Urothelium cell line (cell line): ENCODE results near the gene NTM.
A peak's percentile ranks its signal among the peaks of the same experiment; 100 is the strongest.

ENCODE experiments used
- DNase-seq: peaks from one replicate; pipeline ENCODE4 v3.0.0; 2011; ENCODE audit warnings: low spot score, mixed read lengths
- FAIRE-seq: peaks from 2 replicates; lab custom pipeline; 2011; peaks lifted over from hg19 to GRCh38; lab: Jason Lieb, UNC

NTM gene

DNA sequence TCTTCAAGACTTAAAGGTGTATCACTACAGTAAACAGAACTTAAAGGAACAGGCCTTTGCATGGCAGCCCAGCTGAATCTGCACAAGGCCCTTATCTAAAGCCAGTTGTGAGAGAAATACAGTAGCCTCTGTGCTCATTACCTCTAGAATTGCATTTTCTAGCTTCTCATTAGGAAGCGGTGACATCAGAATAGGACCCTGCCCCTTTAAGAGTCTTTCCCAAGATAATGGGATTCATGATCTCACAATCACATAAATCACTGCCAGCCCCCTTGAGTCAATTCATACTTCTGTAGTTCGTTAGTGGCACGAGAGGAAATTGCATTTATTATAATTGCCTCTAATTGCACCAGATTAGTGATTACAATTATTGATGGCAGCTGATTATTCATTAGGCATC is 170.3 kb downstream of the NTM start:
- DNase-seq (no peak), FAIRE-seq (no peak)

DNA sequence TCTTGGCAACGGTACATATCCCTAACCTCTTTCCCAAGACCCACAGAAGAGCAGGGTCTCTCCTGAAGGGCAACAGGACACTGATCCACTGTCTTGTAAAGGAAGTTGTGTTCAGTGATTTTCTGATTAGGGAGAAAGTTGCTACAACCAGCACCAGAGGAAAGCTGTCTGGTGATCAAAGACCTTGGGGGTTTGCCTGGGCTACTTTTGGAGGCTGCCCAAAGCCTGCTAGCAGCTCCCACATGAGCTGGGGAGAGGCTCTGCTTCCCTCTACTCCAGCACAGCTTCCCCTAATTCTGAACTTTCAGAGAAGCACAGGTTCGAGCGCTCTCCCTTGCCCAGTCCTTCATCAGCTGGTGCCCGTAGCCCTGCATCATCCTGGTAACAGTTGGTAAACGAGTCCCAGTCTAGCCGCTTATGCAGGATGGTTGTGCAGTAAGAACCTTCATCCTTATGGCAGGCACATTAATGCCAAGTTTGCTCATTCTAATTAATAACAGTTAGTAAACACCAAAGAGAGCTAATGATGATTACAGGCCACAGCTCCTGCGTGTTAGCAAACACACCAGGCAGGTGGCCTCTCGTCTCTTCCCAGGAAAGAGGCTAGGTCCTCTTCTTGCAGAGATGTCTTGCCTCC is 173.1 kb downstream of the NTM start:
- no peak for FAIRE-seq

DNA sequence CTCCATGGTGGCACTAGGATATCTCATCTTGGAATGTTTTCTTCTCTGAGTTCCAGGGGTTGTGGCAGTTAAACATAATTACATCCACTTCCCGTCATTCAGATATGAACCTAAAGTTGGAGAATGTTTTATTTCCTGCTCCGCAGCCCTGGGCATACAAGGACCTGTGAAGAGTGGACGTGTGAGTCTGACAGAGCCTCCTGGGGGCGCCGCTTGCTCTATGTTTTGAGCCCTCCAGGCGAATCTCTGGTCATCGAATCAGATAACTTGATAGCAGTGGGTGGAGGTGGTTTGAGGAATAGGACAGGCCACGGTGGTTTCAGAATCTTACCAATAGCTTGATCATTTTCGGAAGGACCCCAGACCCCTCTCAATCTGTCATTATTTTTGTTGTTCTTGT is 174.2 kb downstream of the NTM start:
- FAIRE-seq: no peak

More for the DNA sequence above, 173.1 kb downstream of the NTM start:
- no peak for DNase-seq

GRCh38 chr11:131546218-131546895 is 175.9 kb downstream of the NTM start:
- DNase-seq (no peak), FAIRE-seq (no peak)

More for the DNA sequence above, 174.2 kb downstream of the NTM start:
- DNase-seq: no peak

DNA sequence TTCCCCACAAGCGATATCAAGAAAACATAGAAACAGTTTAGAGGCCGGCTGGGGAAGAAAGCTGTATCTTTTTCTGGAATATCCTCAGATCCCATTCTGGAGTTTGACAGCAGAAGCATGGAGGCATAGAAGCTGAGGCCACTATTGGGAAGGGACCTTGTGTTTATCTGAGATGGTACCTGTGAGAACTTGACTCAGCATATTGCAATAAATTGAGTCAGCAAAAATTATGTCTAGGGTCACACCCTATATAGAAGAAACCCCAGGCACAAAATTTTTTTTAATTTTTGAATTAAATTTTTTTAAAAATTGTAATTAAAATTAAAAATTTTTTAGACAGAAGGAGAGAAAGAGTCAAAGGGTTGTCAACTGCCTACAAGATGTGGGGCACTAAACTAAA is 178.7 kb downstream of the NTM start:
- no peak for FAIRE-seq
- DNase-seq: no peak

- no peak for DNase-seq
- no peak for FAIRE-seq
Observed at GRCh38 chr11:131549770-131550169, 179.4 kb downstream of the NTM start.

GRCh38 chr11:131560287-131560686 is 189.9 kb downstream of the NTM start:
- no peak for FAIRE-seq
- DNase-seq: no peak

DNA sequence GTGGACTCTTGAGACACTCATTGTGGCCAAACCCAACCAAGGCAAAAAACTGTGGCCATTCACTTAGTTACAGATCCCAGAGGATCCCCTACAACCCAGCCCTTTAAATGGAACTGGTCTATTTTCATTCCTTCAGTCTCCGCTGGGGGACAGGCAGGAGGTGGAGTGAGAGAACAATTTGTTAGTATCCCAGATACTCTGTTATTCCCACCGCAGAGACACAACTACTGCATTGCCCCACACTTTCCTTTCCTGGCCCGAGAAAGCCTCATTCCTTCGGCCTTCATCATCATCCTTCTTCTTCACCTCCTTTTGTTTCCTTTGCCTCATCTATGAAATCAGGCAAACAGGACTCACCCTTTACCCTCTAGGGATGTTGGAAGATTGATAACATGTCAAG is 191.1 kb downstream of the NTM start:
- DNase-seq: peak; percentile 4
- FAIRE-seq: no peak

DNA sequence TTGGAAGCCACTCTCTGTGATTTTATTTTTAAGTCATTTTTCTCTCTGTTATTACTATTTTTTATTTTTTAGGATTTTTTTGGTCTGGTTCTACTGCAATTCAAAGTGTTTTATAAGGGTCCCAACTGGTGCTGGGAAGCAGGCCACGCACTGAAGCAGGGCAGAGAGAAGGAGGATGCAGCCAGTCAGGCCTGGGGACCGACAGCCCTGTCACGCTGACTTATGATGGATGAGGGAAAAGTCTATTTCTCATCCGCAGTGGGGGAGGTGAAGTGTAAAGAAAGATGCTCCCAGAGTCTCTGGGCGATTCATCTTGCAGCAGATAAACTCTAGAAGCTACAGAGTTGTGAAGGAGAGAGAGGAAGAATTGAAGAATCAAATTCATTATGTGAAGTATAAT is 191.6 kb downstream of the NTM start:
- DNase-seq (no peak), FAIRE-seq (no peak)

- FAIRE-seq: no peak
Observed at GRCh38 chr11:131568318-131568717, 197.9 kb downstream of the NTM start.

DNA sequence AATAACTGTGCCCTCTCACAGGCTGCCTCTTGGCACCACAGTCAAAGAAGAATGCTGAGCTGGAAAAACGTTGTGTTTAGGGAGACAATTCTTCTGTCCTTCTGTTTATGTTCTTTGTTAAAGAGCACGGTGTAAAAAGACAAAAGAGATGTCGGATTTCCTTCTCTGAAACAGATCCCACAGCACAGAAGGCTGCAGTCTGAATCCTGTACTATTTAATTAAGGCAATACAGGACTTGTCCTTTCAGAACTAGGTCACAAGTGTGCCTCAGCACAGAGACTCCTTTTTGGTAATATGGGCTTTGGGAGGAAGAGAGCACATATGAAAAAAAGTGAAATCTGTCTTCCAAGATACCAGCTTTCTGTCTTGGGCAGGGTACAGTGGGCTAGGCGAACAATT is 201.2 kb downstream of the NTM start:
- DNase-seq (no peak), FAIRE-seq (no peak)

More at GRCh38 chr11:131568318-131568717, 197.9 kb downstream of the NTM start:
- no peak for DNase-seq

DNA sequence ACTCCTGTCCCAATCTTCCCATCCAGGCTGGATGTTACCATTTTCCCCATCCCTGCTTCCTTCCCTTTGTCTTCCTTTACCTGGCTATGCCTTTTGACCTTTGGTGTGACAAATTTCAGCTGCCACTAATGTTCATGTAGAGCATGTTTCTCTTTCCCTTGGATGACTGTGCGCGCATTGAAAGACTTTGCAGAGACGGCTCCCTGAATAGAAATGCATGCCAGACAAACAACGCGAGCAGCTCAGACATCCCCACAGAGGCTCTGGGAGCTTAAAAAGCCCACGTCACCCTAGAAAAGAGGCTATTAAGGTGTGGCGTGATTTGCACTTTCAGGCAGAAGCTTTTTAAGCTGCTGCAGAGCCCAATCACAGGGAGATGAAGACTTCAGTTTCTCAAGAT is 202.0 kb downstream of the NTM start:
- no peak for FAIRE-seq

DNA sequence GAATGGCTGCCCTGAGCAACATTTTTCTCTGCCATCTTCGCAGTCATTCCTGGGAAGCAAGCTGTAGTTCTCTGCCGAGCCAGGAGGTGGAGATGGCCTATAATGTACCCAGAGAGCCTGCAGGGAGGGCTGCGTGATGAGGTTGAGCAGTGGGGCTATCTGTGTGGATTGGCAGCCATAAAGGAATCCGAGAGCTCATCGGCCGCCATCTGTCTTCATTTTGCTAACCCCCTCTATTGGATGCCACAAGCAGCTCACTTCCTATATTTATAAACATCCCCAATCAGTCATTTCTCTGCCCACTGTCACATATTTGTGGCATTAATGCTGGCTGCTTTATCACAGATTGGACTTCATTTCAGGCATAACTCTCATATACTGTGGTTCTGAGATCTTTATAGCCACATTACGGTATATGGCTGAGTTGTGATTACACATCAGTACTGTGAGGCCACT is 209.5 kb downstream of the NTM start:
- no peak for FAIRE-seq
- peak; percentile 6 for DNase-seq

More for the DNA sequence above, 202.0 kb downstream of the NTM start:
- no peak for DNase-seq

DNA sequence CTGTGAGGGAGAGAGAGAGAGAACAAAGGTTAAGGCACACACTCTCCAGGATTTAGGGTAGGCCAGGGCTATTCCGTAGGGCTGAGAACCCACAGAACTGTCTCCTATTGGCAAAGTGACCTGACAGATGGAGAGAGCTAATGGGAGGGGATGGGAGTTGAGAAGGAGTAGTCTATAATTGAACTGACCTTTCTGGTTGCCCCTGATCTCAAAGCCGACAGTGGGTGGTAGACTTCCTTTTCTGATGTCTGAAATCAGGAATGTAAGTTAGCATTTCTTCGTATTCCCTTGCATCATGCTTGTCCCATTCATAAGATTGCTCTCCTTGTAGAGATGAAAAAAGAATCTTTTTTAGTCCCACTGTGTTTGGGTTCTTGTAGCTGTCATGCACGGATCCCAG is 210.1 kb downstream of the NTM start:
- DNase-seq: no peak
- FAIRE-seq: no peak

GRCh38 chr11:131581046-131581445 is 210.6 kb downstream of the NTM start:
- FAIRE-seq (no peak), DNase-seq (no peak)

DNA sequence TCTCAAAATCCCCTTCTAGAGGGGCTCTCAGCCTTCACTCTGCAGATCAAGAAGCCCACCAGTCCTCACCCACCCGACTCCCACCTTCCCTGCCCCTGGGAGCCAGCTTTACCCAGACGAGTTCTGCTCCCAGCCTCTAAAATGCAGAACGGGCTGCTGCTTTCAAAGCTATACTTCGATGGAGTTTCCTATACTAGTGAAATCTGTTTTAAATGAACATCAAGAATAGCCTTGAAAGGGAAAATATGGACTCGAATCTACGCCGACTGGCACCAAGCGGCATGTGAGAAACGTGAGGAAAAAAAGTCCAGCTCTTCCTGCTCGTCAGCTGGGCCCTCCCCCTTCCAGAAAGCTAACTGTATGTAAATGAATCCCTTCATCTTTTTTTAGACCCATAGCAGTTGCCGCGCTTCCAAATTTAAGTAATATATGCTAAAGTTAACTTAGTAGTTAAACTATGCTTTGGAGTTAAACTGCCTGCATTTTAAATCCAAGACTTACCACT is 211.7 kb downstream of the NTM start:
- FAIRE-seq (no peak), DNase-seq (no peak)

DNA sequence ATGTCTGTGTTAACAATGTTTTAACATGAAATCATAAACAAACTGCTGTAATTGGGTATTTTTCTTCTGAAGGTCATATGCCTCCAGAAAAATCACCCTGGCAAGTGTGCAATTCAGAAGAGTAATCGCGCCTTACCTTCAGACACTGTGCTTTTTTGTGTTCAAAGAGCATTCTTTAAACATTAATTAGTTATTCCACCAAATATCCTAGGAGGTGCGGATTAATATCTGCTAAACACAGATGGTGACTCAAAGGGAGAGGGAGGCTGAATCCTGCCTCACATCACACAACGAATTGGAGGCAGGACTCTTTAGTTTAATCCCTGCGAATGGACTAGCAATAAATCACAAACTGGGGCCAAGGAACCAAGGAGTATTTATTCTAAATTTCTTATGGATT is 213.0 kb downstream of the NTM start:
- no peak for FAIRE-seq

DNA sequence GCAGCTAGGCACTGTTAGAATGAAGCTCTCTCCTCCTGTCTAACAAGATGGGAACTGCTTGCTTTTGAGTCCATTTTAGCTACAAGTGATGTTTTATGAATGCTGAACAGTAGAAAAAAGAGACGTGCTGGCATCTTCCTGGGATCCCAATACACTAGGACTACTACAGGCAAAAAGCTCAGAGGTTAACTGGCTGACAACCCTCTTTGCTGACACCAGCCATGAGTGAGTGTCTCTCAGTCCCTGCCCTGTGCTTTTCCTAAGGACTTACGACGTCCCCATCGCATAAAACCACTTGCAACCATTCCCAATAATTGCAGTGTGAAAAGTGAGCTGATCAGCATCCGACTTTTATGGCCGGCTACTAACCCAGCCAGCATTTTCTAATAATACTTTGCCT is 213.5 kb downstream of the NTM start:
- FAIRE-seq: no peak

More for the DNA sequence above, 213.0 kb downstream of the NTM start:
- DNase-seq: no peak

GRCh38 chr11:131584785-131585592 is 214.6 kb downstream of the NTM start:
- FAIRE-seq (no peak), DNase-seq (no peak)

More for the DNA sequence above, 213.5 kb downstream of the NTM start:
- DNase-seq: no peak

DNA sequence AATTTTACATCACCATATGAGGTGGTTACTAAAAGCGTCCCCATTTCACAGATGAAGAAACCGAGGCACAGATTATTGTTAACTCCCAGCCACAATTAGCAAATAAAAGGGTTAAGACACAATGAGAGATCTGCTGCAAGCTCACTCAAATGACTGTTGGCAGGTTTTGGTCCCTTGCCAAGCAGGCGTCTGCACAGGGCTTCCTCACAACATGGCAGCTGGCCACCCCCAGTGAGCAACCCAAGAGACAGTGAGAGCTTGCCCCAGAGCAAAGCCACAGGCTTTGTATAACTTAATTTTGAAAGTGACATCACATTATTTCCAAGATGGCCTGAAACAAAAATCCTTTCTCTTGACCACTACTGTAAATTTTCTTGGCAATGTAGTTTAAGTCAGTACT is 217.6 kb downstream of the NTM start:
- FAIRE-seq: no peak

DNA sequence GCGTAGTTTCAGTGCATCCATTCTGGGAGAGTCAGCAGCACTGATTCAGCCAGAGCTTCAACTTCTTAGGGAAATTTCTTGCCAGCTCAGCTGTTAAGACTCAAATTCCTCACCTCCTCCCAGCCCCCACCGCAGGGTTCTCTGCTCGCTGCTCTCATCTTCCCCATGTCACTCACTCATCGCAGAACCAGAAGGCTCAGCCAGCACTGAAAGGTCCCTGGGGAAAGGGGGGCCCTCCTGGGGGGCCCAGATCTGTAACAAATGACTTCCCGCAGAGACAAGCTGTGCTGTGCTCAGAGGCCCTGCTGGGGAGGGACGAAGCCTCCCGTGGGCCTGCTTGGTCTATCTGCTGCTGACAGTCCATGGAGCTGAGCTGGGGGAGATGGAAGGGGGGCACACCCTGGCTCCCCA is 220.6 kb downstream of the NTM start:
- DNase-seq (no peak), FAIRE-seq (no peak)

More for the DNA sequence above, 217.6 kb downstream of the NTM start:
- DNase-seq: no peak
